Astrocyte (in vitro differentiated cells and primary cell): ENCODE measurements around the gene RAB8B. TPM values are rescaled to one million over a fixed set of nuclear protein-coding genes. Genes with fewer than 3 reads are reported as not detected.

Experiments used
- DNase-seq: peaks from one replicate; pipeline ENCODE4 v3.0.0-alpha.2; 2010; ENCODE audit warnings: low read depth
- FAIRE-seq: peaks from 2 replicates; lab custom pipeline; 2011; peaks lifted over from hg19 to GRCh38; lab: Jason Lieb, UNC
- H2AFZ ChIP-seq: 2 replicates; pipeline ENCODE4 v1.6.0; 2012; ENCODE audit warnings: low read depth, low read length, inconsistent platforms
- H3K27ac ChIP-seq: 2 replicates; pipeline ENCODE4 v1.5.1; 2011; ENCODE audit warnings: low read depth, low read length, inconsistent platforms
- H3K27me3 ChIP-seq: 2 replicates; pipeline ENCODE4 v1.6.0; 2011; ENCODE audit warnings: low read length, inconsistent platforms; ENCODE audit not compliant: insufficient read depth
- H3K36me3 ChIP-seq: 2 replicates; pipeline ENCODE4 v1.5.1; 2011; ENCODE audit warnings: low read length, inconsistent platforms; ENCODE audit not compliant: insufficient read depth
- H3K4me1 ChIP-seq: 2 replicates; pipeline ENCODE4 v1.5.1; 2011; ENCODE audit warnings: low read length, inconsistent platforms; ENCODE audit not compliant: insufficient read depth
- H3K4me2 ChIP-seq: 2 replicates; pipeline ENCODE4 v1.6.0; 2012; ENCODE audit warnings: low read length, inconsistent platforms
- H3K4me3 ChIP-seq: 2 replicates; pipeline ENCODE4 v1.5.1; 2011; ENCODE audit warnings: low read depth, mild to moderate bottlenecking, low read length, inconsistent platforms; ENCODE audit not compliant: insufficient read depth
- H3K79me2 ChIP-seq: 2 replicates; pipeline ENCODE4 v1.6.0; 2012; ENCODE audit warnings: mild to moderate bottlenecking, low read length, inconsistent platforms; ENCODE audit not compliant: insufficient read depth
- H3K9ac ChIP-seq: 2 replicates; pipeline ENCODE4 v1.6.0; 2012; ENCODE audit warnings: mild to moderate bottlenecking, low read length, inconsistent platforms
- H3K9me3 ChIP-seq: 2 replicates; pipeline ENCODE4 v1.5.1; 2012; ENCODE audit warnings: low read depth, mild to moderate bottlenecking, low read length, inconsistent platforms; ENCODE audit not compliant: insufficient read depth
- H4K20me1 ChIP-seq: 2 replicates; pipeline ENCODE4 v1.6.0; 2012; ENCODE audit warnings: low read length, inconsistent platforms; ENCODE audit not compliant: insufficient read depth
- H3K27ac Mint-ChIP-seq: one replicate; pipeline ENCODE4 v1.8.0; 2021; ENCODE audit warnings: mild to moderate bottlenecking, mixed read lengths; ENCODE audit not compliant: unreplicated experiment
- H3K27me3 Mint-ChIP-seq: one replicate; pipeline ENCODE4 v1.8.0; 2021; ENCODE audit warnings: low read depth, mixed read lengths; ENCODE audit not compliant: unreplicated experiment
- H3K36me3 Mint-ChIP-seq: one replicate; pipeline ENCODE4 v1.8.0; 2021; ENCODE audit warnings: low read depth, mixed read lengths; ENCODE audit not compliant: unreplicated experiment
- H3K4me1 Mint-ChIP-seq: one replicate; pipeline ENCODE4 v1.8.0; 2021; ENCODE audit warnings: low read depth, mixed read lengths; ENCODE audit not compliant: unreplicated experiment
- H3K4me3 Mint-ChIP-seq: one replicate; pipeline ENCODE4 v1.8.0; 2021; ENCODE audit warnings: mild to moderate bottlenecking, moderate library complexity, mixed read lengths; ENCODE audit not compliant: unreplicated experiment
- H3K9me3 Mint-ChIP-seq: one replicate; pipeline ENCODE4 v1.8.0; 2021; ENCODE audit warnings: mild to moderate bottlenecking, mixed read lengths; ENCODE audit not compliant: unreplicated experiment
- EZH2 ChIP-seq: IDR thresholded peaks from 2 replicates; pipeline ENCODE4 v1.6.1; 2012; ENCODE audit warnings: mild to moderate bottlenecking, low read length, inconsistent platforms; ENCODE audit not compliant: insufficient read depth
- total RNA-seq: library from RNA; stranded (reverse); gene quantifications from 2 replicates; pipeline ENCODE4 v1.2.1, GENCODE V29; 2021
- TF ChIP-seq, protein P1 (sequence below): IDR thresholded peaks from 2 replicates; pipeline ENCODE4 v1.5.1; 2011; ENCODE audit warnings: low read depth, mild to moderate bottlenecking, inconsistent platforms, low read length, moderate library complexity; ENCODE audit not compliant: insufficient read depth

RAB8B gene
- total RNA-seq, 1 donor from 2014 or later = 49.3 TPM

DNA sequence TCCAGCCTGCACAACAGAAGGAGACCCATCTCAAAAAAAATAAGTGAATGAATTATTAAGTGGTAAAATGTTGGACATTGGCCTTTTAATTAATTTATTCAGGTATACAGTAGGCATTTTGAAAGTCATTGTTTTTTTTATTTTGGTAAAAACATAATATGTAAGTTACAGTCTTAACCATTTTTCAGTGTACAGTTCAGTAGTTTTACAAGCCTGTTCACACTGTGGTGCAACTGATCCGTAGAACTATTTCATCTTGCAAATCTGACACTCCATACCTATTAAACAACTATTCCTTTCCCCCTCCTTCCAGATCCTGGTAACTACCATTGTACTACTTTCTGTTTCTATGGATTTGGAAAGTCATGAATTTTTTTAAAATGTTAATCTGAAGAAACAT, 51.9 kb downstream of the RAB8B start:
- Mint-ChIP-seq H3K27me3 (no peaks in the 10 kb centered on the region), H3K9me3 (peaks cover 6% of the 10 kb centered on the region), H3K4me3 (no peak overlapping the region), H3K27ac (no peak overlapping the region), H3K4me1 (peaks cover 37% of the 10 kb centered on the region), H3K36me3 (peaks cover 10% of the 10 kb centered on the region)
- Histone ChIP-seq H3K36me3 (no peaks in the 10 kb centered on the region), H3K4me3 (no peak overlapping the region), H2AFZ (no peak overlapping the region), H3K27ac (no peak overlapping the region), H3K4me1 (peaks cover 24% of the 10 kb centered on the region), H3K79me2 (peaks cover 39% of the 10 kb centered on the region), H3K4me2 (no peak overlapping the region), H4K20me1 (no peaks in the 10 kb centered on the region), H3K27me3 (no peaks in the 10 kb centered on the region), H3K9ac (no peak overlapping the region), H3K9me3 (no peaks in the 10 kb centered on the region)
- no peak for TF ChIP-seq EZH2
- TF ChIP-seq, protein P1, sequence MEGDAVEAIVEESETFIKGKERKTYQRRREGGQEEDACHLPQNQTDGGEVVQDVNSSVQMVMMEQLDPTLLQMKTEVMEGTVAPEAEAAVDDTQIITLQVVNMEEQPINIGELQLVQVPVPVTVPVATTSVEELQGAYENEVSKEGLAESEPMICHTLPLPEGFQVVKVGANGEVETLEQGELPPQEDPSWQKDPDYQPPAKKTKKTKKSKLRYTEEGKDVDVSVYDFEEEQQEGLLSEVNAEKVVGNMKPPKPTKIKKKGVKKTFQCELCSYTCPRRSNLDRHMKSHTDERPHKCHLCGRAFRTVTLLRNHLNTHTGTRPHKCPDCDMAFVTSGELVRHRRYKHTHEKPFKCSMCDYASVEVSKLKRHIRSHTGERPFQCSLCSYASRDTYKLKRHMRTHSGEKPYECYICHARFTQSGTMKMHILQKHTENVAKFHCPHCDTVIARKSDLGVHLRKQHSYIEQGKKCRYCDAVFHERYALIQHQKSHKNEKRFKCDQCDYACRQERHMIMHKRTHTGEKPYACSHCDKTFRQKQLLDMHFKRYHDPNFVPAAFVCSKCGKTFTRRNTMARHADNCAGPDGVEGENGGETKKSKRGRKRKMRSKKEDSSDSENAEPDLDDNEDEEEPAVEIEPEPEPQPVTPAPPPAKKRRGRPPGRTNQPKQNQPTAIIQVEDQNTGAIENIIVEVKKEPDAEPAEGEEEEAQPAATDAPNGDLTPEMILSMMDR = no peak
- DNase-seq = no peak
- FAIRE-seq = peak; percentile 41

DNA sequence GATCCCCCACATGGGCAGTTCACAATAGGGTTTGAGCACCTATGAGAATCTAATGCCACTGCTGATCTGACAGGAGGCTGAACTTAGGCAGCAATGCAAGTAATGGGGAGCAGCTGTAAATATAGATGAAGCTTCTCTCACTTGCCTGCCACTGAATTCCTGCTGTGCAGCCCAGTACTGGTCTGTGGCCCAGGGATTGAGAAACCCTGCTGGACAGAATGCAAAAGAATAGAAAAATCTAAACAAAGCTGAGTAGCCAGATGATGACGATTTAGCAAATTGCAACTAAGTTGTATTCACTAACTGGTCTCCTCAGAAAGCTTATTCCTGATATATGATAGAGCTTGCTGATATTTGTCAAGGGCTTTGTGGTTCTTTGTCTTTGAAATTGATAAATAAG, 53.7 kb downstream of the RAB8B start:
- H3K36me3 ChIP-seq = no peaks in the 10 kb centered on the region
- no peaks in the 10 kb centered on the region for H4K20me1 ChIP-seq
- no peak overlapping the region for H2AFZ ChIP-seq
- no peaks in the 10 kb centered on the region for H3K27me3 Mint-ChIP-seq
- peaks cover 37% of the 10 kb centered on the region for H3K4me1 Mint-ChIP-seq
- TF ChIP-seq, protein P1 = no peak
- no peak for TF ChIP-seq EZH2
- H3K4me3 Mint-ChIP-seq = no peak overlapping the region
- H3K27ac ChIP-seq = no peak overlapping the region
- no peak overlapping the region for H3K27ac Mint-ChIP-seq
- no peak for DNase-seq
- no peak overlapping the region for H3K4me2 ChIP-seq
- H3K9me3 ChIP-seq = no peaks in the 10 kb centered on the region
- H3K9ac ChIP-seq = no peak overlapping the region
- FAIRE-seq = peak; percentile 45
- peaks cover 6% of the 10 kb centered on the region for H3K9me3 Mint-ChIP-seq
- H3K79me2 ChIP-seq = peaks cover 25% of the 10 kb centered on the region
- H3K4me3 ChIP-seq = no peak overlapping the region
- H3K4me1 ChIP-seq = peaks cover 23% of the 10 kb centered on the region
- H3K36me3 Mint-ChIP-seq = peaks cover 19% of the 10 kb centered on the region
- no peaks in the 10 kb centered on the region for H3K27me3 ChIP-seq

DNA sequence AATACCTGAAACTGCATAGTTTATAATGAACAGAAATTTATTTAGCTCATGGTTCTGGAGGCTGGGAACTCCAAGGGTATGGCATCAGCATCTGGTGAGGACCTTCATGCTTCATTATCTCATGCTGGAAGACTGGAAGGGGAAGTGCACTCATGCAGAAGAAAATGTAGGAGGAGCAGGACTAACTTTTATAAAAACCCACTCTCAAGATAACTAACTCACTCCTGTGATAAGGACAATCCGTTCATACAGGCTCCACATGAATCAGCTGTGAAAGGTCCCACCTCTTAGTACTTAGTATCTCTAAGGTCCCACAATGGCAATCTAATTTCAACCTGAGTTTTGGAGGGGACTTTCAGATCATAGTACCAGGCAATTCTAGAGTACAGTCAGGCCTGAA, 54.4 kb downstream of the RAB8B start:
- H3K27ac Mint-ChIP-seq = peak overlapping the region; percentile 97
- DNase-seq (peak; percentile 70), FAIRE-seq (no peak)
- peaks cover 33% of the 10 kb centered on the region for H3K4me1 Mint-ChIP-seq
- no peaks in the 10 kb centered on the region for H4K20me1 ChIP-seq
- no peak overlapping the region for H3K4me2 ChIP-seq
- H3K36me3 Mint-ChIP-seq = peaks cover 18% of the 10 kb centered on the region
- no peaks in the 10 kb centered on the region for H3K27me3 Mint-ChIP-seq
- no peak overlapping the region for H2AFZ ChIP-seq
- no peak overlapping the region for H3K9ac ChIP-seq
- TF ChIP-seq, protein P1 = no peak
- no peak for TF ChIP-seq EZH2
- H3K9me3 ChIP-seq = no peaks in the 10 kb centered on the region
- H3K27ac ChIP-seq = peak overlapping the region; percentile 55
- H3K9me3 Mint-ChIP-seq = peaks cover 6% of the 10 kb centered on the region
- H3K36me3 ChIP-seq = no peaks in the 10 kb centered on the region
- no peaks in the 10 kb centered on the region for H3K27me3 ChIP-seq
- no peak overlapping the region for H3K4me3 Mint-ChIP-seq
- peaks cover 23% of the 10 kb centered on the region for H3K79me2 ChIP-seq
- H3K4me3 ChIP-seq = no peak overlapping the region
- H3K4me1 ChIP-seq = peaks cover 21% of the 10 kb centered on the region
